Coronary artery (tissue), 2 donors: ENCODE data around the gene SPTBN4.

ENCODE experiments used
- DNase-seq: peaks from one replicate; pipeline ENCODE4 v3.0.0-alpha.2; 2017; ENCODE audit warnings: low spot score
- H3K27ac ChIP-seq, 2 donors: fragments of 200-600 bp; sonication (generic); one replicate each; pipeline ENCODE4 v1.5.1; 2016 to 2019
- H3K4me3 ChIP-seq: fragments of 200-600 bp; sonication (generic); 2 replicates; pipeline ENCODE4 v1.5.1; 2016; ENCODE audit warnings: mild to moderate bottlenecking, moderate library complexity
- TF ChIP-seq, protein P1 (sequence below): fragments of 200-600 bp; sonication (generic); IDR thresholded peaks from one replicate; pipeline ENCODE4 v1.5.1; 2019; ENCODE audit warnings: antibody characterized with exemption

Gene SPTBN4

DNA sequence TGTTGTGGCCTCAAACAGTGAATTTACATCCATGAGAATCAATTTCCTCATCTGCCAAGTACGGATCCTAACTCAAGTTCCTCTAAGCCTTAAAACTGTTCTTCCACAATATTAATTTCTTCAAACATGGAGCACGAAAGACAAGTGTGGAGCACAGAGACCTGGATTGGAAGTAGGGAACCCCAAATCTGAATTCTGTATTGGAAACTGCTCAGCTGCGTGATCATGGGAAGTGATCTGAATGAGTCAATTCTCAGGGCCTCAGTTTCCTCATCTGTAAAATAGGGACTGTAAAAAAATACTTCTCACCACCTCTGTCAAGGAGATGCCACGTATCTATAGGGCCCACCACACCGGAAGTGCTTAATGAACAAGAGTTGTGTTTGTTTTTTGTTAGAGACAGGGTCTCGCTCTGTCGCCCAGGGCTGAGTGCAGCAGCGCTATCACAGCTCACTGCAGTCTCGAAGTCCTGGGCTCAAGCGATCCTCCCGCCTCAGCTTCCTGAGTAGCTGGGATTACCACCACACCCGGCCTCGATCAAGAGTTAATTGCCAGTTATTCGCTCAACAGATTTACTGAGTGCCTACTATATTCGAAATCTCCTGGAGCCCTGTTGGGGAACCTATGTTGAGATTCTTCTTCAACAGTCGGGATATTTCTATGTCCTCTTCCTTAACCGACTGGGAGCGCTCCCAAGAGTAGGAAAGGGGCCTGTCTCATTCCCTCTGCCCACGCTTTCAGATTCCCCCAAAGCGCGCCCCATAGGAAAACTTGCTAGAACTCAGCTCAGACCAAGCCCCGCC, 24.3 kb upstream of the SPTBN4 start:
- TF ChIP-seq, protein P1, sequence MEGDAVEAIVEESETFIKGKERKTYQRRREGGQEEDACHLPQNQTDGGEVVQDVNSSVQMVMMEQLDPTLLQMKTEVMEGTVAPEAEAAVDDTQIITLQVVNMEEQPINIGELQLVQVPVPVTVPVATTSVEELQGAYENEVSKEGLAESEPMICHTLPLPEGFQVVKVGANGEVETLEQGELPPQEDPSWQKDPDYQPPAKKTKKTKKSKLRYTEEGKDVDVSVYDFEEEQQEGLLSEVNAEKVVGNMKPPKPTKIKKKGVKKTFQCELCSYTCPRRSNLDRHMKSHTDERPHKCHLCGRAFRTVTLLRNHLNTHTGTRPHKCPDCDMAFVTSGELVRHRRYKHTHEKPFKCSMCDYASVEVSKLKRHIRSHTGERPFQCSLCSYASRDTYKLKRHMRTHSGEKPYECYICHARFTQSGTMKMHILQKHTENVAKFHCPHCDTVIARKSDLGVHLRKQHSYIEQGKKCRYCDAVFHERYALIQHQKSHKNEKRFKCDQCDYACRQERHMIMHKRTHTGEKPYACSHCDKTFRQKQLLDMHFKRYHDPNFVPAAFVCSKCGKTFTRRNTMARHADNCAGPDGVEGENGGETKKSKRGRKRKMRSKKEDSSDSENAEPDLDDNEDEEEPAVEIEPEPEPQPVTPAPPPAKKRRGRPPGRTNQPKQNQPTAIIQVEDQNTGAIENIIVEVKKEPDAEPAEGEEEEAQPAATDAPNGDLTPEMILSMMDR = no peak
- DNase-seq = no peak
- peak overlapping the region; percentile 96 for H3K4me3 ChIP-seq
- H3K27ac ChIP-seq = peak overlapping the region; percentile 71 to 100

DNA sequence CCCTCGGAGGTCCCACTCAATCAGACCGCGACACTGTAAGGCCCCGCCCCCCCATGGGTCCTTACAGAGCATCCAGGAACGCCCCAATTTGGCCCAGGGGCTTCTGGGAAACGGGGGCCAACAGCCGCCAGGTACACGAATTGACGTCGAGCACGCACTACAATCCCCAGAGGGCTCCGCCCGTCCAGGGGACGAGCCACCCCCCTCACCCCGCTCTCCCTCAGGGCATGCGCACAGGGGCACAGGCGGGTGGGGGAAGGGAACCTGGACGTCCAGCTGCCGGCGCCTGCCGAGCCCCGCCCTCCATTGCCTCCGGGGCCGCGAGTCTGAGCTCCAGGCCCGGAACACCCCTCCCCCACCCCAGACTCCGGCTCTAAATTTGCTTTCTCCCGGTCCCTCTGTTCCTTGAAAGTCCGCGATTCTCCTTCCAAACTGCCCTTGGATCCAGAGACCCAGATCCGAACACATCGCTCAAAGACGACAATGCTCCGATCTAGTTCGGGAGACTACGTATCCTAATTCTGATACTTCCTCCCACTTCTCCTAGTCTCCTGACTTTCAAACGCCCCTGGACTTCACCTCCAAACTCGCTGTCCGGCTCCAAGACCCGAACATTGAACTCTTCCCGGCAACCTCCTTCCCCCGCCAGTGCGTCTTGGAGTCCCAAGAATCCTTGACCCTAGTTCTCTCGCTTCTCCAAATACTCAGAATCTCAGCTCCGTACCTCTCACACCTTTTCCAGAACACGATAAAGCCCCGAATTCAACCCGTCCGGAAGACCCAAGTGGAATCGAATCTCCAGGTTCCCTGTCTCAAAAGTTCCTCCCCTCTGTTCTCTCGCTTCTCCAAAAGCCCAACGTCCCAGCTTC, 23.4 kb upstream of the SPTBN4 start:
- Histone ChIP-seq H3K4me3 (peak overlapping the region; percentile 96), H3K27ac (peak overlapping the region; percentile 94 to 100)
- TF ChIP-seq, protein P1 = no peak
- peak; percentile 100 for DNase-seq

GRCh38 chr19:40444000-40444824, 22.6 kb upstream of the SPTBN4 start, which contains the start of gene SERTAD3:
Gene SERTAD3 (minus strand): TSS chr19:40444335. CDS start chr19:40442080, 2,255 bp downstream.
- Histone ChIP-seq H3K27ac (peak within 1 kb of the TSS; percentile 94 to 100), H3K4me3 (peak within 1 kb of the TSS; percentile 96)
- DNase-seq = peak; percentile 98
- TF ChIP-seq, protein P1 = no peak

- TF ChIP-seq, protein P1 = no peak
- DNase-seq = no peak
- H3K4me3 ChIP-seq = peak overlapping the region; percentile 96
- peak overlapping the region; percentile 94 to 100 for H3K27ac ChIP-seq
Observed at GRCh38 chr19:40444825-40445312, 21.9 kb upstream of the SPTBN4 start.

GRCh38 chr19:40445780-40446262, 21.0 kb upstream of the SPTBN4 start:
- Histone ChIP-seq H3K4me3 (no peak overlapping the region), H3K27ac (no peak overlapping the region)
- no peak for DNase-seq

More at GRCh38 chr19:40445780-40446262, 21.0 kb upstream of the SPTBN4 start:
- TF ChIP-seq, protein P1 = no peak
